GM19035 (cell line): ENCODE results near the gene LSM10.
A peak's percentile ranks its signal among the peaks of the same experiment; 100 is the strongest.

Experiments used
- ATAC-seq: cut with Tn5 transposase; IDR thresholded peaks from one replicate; pipeline ENCODE4 v1.9.1; 2021; ENCODE audit not compliant: unreplicated experiment

LSM10 gene

GRCh38 chr1:36411674-36412648 lies 14.3 kb upstream of the LSM10 start:
- no peak for ATAC-seq

DNA sequence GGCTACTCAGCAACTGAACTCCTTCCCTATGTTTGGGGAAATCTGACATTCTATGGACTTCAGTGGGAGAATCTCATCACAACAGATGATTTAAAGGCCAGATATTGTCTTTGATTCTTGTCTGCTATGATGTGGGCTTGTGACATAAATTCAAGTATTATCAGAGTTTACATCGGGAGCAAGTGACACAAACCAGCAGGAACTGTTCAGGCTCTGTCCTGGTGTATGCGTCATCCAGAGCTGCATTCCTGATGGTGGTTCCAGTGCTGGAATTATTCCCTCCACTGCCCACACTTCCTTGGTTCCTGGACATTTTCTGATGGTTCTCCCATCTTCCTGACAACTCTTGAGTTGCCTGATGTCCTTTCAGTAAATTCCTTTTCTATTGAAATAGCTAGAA lies 10.8 kb upstream of the LSM10 start:
- no peak for ATAC-seq

DNA sequence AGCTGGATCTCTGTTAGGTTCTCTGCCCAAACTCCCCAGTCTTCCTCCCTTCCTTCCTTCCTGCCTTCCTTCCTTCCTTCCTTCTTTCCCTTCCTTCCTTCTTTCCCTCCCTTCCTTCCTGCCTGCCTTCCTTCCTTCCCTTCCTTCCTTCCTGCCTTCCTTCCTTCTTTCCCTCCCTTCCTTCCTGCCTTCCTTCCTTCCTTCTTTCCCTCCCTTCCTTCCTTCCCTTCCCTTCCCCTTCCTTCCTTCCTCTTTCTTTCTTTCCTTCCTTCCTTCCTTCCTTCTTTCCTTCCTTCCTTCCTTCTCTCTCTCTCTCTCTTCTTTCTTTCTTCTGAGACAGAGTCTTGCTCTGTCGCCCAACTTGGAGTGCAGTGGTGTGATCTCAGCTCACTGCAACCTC lies 8.7 kb upstream of the LSM10 start:
- no peak for ATAC-seq

DNA sequence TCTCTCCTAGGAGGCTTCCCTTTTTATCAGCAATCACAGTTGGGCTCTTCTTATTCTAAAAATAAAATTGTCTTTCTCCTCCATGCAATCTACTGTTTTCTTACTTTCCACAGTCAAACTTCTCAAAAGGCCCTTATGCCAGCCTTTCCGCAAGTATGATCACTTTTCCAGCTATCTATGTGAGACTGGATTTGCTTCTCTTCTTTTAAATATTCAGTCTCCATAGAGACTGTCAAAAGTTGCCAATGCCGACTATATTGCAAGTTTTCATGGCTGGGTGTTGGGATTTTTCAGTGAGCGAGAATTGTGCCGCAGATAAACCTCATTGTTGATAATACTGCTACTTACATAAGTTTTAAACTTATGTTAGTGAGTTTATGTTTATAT lies 4.8 kb upstream of the LSM10 start:
- no peak for ATAC-seq

GRCh38 chr1:36401602-36402503 lies 4.1 kb upstream of the LSM10 start:
- ATAC-seq, result no peak

DNA sequence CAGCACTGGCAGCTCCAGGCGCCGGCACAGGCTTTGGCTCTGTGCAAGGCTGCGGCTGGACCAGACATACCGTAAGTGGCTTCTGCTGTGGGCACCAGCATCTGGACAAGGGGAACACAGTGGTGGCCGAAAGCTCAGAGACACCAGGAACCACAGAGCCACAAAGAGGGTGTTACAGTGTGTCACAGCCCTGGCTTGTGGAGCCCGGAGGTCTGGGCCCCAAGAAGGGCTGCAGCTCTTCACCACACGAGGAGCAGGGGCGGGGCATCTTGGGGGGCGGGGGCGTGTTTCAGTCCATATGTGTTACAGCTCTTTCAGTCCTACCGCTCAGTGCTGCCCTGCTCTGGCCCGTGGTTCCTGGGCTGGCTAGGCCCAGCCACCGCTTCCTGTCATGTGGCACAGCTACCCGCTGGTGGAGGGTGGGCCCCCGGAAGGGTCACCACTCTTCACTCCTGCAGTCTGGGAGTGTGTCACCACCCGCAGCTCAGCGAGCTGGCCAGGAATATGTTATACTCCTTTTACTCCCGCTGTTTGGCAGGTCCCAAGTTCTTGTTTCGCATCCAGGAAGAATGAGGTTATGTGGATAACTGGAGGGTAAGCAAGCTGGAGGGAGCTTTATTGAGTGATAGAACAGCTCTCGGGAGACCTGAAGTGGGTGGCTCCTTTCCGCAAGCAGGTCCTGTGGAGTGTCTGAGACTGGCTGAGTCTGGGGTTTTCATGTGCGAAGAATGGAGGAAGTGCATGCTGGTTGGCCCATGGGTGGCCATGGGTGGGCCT lies 3.3 kb upstream of the LSM10 start:
- ATAC-seq, result peak; percentile 57

- ATAC-seq, result no peak
Observed at GRCh38 chr1:36400514-36400824, 2.8 kb upstream of the LSM10 start.

DNA sequence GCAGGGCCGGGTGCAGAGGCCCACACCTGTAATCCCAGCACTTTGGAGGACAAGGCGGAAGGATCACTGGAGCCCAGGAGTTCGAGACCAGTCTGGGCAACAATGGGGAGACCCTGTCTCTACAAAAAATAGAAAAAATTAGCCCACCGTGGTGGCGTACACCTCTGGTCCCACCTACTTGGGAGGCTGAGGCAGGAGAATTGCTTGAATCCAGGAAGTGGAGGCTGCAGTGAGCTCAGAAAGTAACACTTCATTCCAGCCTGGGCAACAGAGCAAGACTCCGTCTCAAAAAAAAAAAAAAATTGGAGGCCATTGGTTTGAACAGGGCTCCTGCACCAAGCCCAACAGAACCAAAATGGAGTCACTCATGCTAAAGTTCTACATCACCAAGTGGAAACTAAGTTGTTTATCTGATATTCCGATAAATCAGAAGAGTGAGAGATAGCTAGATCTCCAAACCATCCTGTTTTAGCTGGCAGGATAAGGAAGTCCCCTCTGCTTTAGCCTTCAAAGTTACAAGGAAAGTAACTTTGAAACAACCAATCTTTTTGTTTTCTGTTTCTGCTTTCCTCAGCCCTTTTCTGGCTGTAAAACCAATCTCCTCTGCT lies 766 bp upstream of the LSM10 start:
- no peak for ATAC-seq

GRCh38 chr1:36397083-36397377 lies 678 bp downstream of the LSM10 start:
- ATAC-seq, result no peak

DNA sequence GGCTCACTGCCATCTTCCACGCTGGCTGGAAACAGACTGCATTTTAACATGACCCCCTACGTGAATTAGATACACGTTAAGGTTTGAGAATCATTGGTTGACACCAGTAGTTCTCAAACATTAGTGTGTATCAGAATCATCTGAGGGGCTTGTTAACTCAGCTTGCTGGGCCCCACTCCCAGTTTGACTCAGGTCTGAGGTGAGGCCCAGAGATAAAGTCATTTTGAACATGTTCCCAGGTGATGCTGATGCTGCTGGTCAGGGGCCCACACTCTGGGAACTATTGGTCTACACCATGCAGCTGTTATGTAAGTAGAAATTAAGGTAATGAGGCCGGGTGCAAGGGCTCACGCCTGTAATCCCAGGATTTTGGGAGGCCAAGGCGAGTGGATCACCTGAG lies 1.3 kb downstream of the LSM10 start:
- ATAC-seq, result no peak

GRCh38 chr1:36393686-36394085 lies 4.0 kb downstream of the LSM10 start:
- ATAC-seq, result no peak

DNA sequence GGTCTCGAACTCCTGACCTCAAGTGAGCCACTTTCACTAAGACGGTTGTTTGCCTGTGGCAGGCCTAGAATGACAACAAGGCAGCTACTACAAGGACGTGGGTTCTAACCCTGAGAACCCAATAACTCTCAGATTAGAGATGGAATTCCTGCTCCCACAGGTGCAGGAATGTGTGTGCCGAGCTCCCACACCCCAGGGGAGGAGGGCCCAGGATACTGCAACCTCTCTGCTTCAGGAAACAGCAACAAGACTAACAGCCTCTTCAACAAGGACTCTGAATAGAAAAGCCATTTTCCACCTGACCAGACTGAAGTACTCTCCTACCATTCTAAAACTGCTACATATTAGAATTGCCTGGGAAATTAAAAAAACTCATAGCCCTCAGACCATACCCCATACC lies 4.9 kb downstream of the LSM10 start:
- ATAC-seq, result no peak

- ATAC-seq, result no peak
Observed at GRCh38 chr1:36391271-36391670, 6.4 kb downstream of the LSM10 start.

GRCh38 chr1:36390411-36390810 lies 7.3 kb downstream of the LSM10 start:
- ATAC-seq, result no peak

- ATAC-seq, result no peak
Observed at GRCh38 chr1:36389999-36390398, 7.7 kb downstream of the LSM10 start.

DNA sequence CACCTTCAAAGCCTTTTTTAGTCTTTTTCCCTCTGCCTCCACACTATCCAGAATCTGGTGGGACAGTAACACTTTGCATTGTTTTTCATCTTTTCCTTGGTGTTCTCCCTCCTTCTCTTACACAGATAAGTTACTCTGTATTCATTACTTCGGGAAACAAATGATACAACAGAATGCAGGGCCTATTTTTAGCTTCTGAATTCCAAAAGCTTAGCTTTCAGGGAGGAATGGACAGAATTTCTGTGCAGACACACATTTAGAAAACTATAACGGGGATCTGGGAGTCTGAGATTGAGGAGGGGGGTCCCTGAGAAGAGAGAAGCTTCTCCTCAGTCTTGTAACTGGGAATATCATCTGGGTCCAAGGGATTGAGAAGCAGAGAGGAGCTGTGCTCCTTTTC lies 8.4 kb downstream of the LSM10 start:
- ATAC-seq, result no peak

- no peak for ATAC-seq
Observed at GRCh38 chr1:36387141-36387949, 10.4 kb downstream of the LSM10 start.

DNA sequence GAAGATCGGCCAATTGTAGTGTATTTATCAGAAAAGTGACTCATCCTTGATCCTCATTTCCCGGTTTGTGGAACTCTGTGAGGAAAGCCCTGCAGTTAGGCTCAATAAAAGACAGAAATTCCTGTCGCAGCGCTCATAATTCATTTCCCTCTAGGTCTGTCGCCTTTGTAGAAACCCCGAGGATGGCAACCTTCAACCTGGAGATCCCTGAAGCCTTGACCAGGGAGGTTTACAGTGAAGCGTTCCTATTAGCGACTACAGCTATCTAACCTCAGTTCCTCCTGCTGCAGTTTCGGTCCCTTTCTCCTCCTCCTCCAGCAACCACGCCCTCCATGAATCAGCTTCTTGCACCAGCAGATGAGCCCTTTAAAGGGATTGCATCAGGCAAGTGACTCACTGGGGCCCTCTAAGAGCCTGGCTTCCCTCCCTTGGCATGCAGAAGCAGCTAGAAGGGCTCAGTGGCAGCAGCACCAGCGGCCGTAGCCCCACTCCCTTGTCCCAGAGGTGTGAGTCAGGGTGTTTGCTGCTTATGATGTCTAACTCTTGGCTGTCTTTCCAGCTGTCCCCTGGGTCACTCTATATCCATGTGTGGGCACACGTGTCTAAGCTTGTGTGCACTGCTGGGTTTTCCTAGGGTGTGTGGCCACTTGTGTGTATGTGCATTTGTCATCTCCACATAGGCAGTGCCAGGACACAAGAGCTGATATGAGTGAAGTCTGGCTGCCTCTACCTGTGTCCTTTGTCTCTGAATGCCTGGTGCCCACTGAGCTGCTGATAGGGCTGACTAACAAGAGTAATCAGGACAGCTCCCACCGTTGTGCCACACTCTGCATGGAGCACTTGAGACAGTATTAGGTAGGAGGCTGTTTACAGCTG lies 11.2 kb downstream of the LSM10 start:
- ATAC-seq, result peak; percentile 43
